ENCODE measurements around the gene NFATC2.

Gene NFATC2

DNA sequence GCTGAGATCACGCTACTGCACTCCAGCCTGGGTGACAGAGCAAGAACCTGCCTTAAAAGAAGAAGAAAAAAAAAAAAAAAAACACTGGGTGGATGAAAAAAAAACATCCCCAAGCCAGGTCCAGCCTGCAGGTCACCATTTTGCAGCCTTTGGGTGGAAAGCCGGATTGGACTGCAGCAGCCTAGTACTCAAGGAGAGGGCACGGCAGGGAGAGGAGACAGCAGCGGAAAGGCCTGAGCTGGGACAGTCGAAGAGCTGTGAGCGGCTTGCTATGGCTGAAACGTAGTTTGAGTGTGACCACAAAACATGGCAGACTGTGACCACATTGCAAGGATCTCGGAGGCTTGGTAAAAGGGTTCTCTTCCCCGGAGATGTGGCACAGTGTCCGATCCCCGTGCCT, 173.0 kb downstream of the NFATC2 start:
- Mint-ChIP-seq H3K27me3 (ENCODE audit: low read depth) (peaks cover 6% of the 10 kb centered on the region), H3K4me3 (no peak overlapping the region), H3K9me3 (no peaks in the 10 kb centered on the region), H3K36me3 (ENCODE audit: low read depth) (no peaks in the 10 kb centered on the region), H3K27ac (no peak overlapping the region), H3K4me1 (ENCODE audit: low read depth) (peaks cover 6% of the 10 kb centered on the region)

- peaks cover 6% of the 10 kb centered on the region for H3K27me3 Mint-ChIP-seq (ENCODE audit: low read depth)
- no peak overlapping the region for H3K4me3 Mint-ChIP-seq
- peaks cover 3% of the 10 kb centered on the region for H3K36me3 Mint-ChIP-seq (ENCODE audit: low read depth)
- H3K9me3 Mint-ChIP-seq = peaks cover 4% of the 10 kb centered on the region
- H3K4me1 Mint-ChIP-seq (ENCODE audit: low read depth) = peaks cover 5% of the 10 kb centered on the region
- no peak overlapping the region for H3K27ac Mint-ChIP-seq
Observed at GRCh38 chr20:51368461-51369211, 173.9 kb downstream of the NFATC2 start.

- Mint-ChIP-seq H3K27ac (no peak overlapping the region), H3K9me3 (peaks cover 7% of the 10 kb centered on the region), H3K4me3 (no peak overlapping the region), H3K27me3 (ENCODE audit: low read depth) (peaks cover 6% of the 10 kb centered on the region), H3K4me1 (ENCODE audit: low read depth) (peaks cover 3% of the 10 kb centered on the region), H3K36me3 (ENCODE audit: low read depth) (peaks cover 4% of the 10 kb centered on the region)
Observed at GRCh38 chr20:51366155-51366886, 176.2 kb downstream of the NFATC2 start.

GRCh38 chr20:51365670-51366069, 176.8 kb downstream of the NFATC2 start:
- Mint-ChIP-seq H3K9me3 (peaks cover 7% of the 10 kb centered on the region), H3K4me1 (ENCODE audit: low read depth) (peaks cover 3% of the 10 kb centered on the region), H3K27me3 (ENCODE audit: low read depth) (peaks cover 6% of the 10 kb centered on the region), H3K4me3 (no peak overlapping the region), H3K27ac (no peak overlapping the region), H3K36me3 (ENCODE audit: low read depth) (peaks cover 4% of the 10 kb centered on the region)

- H3K27me3 Mint-ChIP-seq (ENCODE audit: low read depth) = peaks cover 6% of the 10 kb centered on the region
- peaks cover 7% of the 10 kb centered on the region for H3K9me3 Mint-ChIP-seq
- H3K27ac Mint-ChIP-seq = no peak overlapping the region
- peaks cover 4% of the 10 kb centered on the region for H3K36me3 Mint-ChIP-seq (ENCODE audit: low read depth)
- peaks cover 3% of the 10 kb centered on the region for H3K4me1 Mint-ChIP-seq (ENCODE audit: low read depth)
- H3K4me3 Mint-ChIP-seq = no peak overlapping the region
Observed at GRCh38 chr20:51363813-51364212, 178.7 kb downstream of the NFATC2 start.

DNA sequence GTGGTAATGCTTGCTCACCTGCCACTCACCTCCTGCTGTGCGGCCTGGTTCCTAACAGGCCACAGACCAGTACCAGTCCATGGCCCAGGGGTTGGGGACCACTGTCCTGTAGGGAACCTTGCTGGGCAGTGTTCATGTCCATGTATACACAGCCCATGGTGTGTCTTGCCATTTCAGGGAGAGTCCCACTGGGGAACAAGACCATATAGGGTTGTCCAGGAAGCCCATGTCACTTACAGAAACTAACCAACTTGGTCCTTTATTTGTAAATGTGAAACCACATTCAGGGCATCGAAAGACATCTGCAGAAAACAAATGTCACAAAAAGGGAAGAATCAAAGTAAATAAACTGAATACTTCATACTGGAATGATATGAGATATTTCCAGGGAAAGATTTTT, 179.1 kb downstream of the NFATC2 start:
- Mint-ChIP-seq H3K27ac (no peak overlapping the region), H3K9me3 (peaks cover 7% of the 10 kb centered on the region), H3K27me3 (ENCODE audit: low read depth) (peaks cover 6% of the 10 kb centered on the region), H3K36me3 (ENCODE audit: low read depth) (peaks cover 4% of the 10 kb centered on the region), H3K4me3 (no peak overlapping the region), H3K4me1 (ENCODE audit: low read depth) (peaks cover 3% of the 10 kb centered on the region)

DNA sequence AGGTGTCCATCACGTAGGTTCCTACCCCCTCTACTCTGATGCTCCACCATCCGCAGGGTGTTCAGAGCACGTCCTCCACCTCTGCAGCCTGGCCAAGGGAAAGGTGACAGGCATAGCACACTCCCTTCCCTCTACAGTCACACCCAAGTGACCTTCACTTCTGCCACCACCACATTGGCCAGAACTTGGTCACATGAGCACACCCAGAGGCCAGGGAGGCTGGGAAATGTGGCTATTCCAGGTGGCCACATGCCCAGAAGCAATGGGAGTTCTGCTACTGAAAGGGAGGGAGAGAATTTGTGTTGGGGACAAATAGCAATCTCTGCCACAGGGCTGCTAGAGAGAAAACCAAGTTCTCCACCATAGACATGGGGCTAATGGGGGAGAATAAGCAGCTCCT, 180.3 kb downstream of the NFATC2 start:
- Mint-ChIP-seq H3K36me3 (ENCODE audit: low read depth) (peaks cover 4% of the 10 kb centered on the region), H3K27ac (no peak overlapping the region), H3K9me3 (peaks cover 7% of the 10 kb centered on the region), H3K4me1 (ENCODE audit: low read depth) (peaks cover 3% of the 10 kb centered on the region), H3K4me3 (no peak overlapping the region), H3K27me3 (ENCODE audit: low read depth) (peaks cover 5% of the 10 kb centered on the region)

DNA sequence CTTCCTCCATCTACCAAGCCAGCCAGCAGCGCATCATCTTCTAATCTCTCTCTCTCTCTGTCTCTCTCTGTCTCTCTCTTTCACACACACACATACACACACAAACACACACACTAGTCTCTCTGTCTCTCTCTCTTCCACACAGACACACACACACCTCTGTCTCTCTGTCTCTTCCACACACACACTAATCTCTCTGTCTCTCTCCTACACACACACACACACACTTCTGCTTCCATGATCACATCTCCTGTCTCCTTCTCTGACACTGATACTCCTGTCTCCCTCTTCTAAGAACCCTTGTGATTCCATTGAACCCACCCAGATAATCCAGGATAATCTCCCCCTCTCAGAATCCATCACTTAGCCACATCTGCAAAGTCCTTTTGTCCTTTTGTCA, 181.3 kb downstream of the NFATC2 start:
- no peak overlapping the region for H3K4me3 Mint-ChIP-seq
- peaks cover 3% of the 10 kb centered on the region for H3K4me1 Mint-ChIP-seq (ENCODE audit: low read depth)
- peaks cover 4% of the 10 kb centered on the region for H3K36me3 Mint-ChIP-seq (ENCODE audit: low read depth)
- no peak overlapping the region for H3K27ac Mint-ChIP-seq
- H3K27me3 Mint-ChIP-seq (ENCODE audit: low read depth) = peaks cover 5% of the 10 kb centered on the region
- H3K9me3 Mint-ChIP-seq = peaks cover 7% of the 10 kb centered on the region

- H3K4me1 Mint-ChIP-seq (ENCODE audit: low read depth) = peaks cover 3% of the 10 kb centered on the region
- H3K36me3 Mint-ChIP-seq (ENCODE audit: low read depth) = peaks cover 4% of the 10 kb centered on the region
- H3K27ac Mint-ChIP-seq = no peak overlapping the region
- H3K27me3 Mint-ChIP-seq (ENCODE audit: low read depth) = peaks cover 5% of the 10 kb centered on the region
- H3K9me3 Mint-ChIP-seq = peaks cover 7% of the 10 kb centered on the region
- H3K4me3 Mint-ChIP-seq = no peak overlapping the region
Observed at GRCh38 chr20:51360451-51361201, 181.9 kb downstream of the NFATC2 start.

DNA sequence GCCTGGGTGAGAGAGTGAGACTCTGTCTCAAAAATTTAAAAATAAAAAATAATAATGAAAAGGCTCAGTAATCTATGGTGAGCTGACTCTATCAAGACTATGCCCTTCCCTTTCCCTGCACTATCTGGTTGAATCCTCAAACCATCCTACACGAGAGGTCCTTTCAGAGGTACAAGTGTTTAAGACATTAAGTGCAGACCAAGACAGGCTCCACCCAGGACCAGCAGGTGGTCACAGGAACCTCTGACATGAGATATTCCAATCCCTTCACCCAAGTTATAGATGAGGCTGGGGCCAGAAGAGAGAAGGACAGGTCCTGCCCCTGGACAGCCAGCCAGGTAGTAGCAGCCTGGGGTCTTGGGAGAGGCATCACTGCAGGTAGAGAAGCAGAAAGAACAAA, 182.6 kb downstream of the NFATC2 start:
- Mint-ChIP-seq H3K27ac (no peak overlapping the region), H3K9me3 (peaks cover 7% of the 10 kb centered on the region)

DNA sequence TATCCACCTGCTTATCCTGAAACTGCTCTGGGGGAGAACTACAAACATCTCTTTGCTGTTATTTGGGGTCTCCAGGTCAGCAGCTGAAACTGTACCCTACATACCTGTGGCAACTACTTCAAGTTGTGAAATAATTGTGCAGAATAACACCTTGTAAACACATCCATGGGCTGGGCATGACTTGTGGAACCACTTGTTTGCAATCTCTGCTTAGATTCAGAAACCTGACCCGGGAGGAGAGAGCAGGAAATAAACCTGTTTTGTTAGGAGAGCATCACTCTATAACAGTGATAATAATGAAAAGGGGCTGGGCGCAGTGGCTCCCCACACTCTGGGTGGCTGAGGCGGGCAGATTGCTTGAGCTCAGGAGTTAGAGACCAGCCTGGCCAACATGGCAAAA, 183.1 kb downstream of the NFATC2 start:
- no peak overlapping the region for H3K27ac Mint-ChIP-seq
- peaks cover 5% of the 10 kb centered on the region for H3K27me3 Mint-ChIP-seq (ENCODE audit: low read depth)
- no peak overlapping the region for H3K4me3 Mint-ChIP-seq
- H3K4me1 Mint-ChIP-seq (ENCODE audit: low read depth) = peaks cover 7% of the 10 kb centered on the region
- H3K9me3 Mint-ChIP-seq = peaks cover 7% of the 10 kb centered on the region
- peaks cover 4% of the 10 kb centered on the region for H3K36me3 Mint-ChIP-seq (ENCODE audit: low read depth)

More for the DNA sequence above, 182.6 kb downstream of the NFATC2 start:
- H3K27me3 Mint-ChIP-seq (ENCODE audit: low read depth) = peaks cover 5% of the 10 kb centered on the region
- peaks cover 5% of the 10 kb centered on the region for H3K4me1 Mint-ChIP-seq (ENCODE audit: low read depth)
- peaks cover 4% of the 10 kb centered on the region for H3K36me3 Mint-ChIP-seq (ENCODE audit: low read depth)
- H3K4me3 Mint-ChIP-seq = no peak overlapping the region

GRCh38 chr20:51358032-51358724, 184.3 kb downstream of the NFATC2 start:
- Mint-ChIP-seq H3K36me3 (ENCODE audit: low read depth) (no peaks in the 10 kb centered on the region), H3K4me3 (no peak overlapping the region), H3K4me1 (ENCODE audit: low read depth) (peaks cover 4% of the 10 kb centered on the region), H3K27ac (no peak overlapping the region), H3K27me3 (ENCODE audit: low read depth) (peaks cover 5% of the 10 kb centered on the region), H3K9me3 (no peaks in the 10 kb centered on the region)

DNA sequence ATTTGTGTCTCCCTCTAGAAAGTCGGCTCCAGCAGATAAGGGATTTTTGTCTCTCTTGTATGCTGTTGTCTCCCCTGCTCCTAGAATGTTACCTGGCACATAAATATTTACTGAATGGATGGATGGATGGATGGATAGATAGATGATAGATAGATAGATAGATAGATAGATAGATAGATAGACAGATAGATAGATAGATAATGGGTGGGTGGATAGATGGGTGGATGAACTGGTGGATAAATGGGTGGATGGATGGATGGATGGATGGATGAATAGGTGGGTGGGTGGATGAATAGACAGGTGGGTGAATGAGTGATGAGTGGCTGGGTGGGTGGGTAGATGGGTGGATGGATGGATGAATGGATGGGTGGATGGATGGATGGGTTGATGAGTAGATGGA, 185.0 kb downstream of the NFATC2 start:
- peaks cover 4% of the 10 kb centered on the region for H3K4me1 Mint-ChIP-seq (ENCODE audit: low read depth)
- H3K27me3 Mint-ChIP-seq (ENCODE audit: low read depth) = peaks cover 5% of the 10 kb centered on the region
- H3K36me3 Mint-ChIP-seq (ENCODE audit: low read depth) = no peaks in the 10 kb centered on the region
- no peaks in the 10 kb centered on the region for H3K9me3 Mint-ChIP-seq
- no peak overlapping the region for H3K27ac Mint-ChIP-seq
- H3K4me3 Mint-ChIP-seq = no peak overlapping the region

DNA sequence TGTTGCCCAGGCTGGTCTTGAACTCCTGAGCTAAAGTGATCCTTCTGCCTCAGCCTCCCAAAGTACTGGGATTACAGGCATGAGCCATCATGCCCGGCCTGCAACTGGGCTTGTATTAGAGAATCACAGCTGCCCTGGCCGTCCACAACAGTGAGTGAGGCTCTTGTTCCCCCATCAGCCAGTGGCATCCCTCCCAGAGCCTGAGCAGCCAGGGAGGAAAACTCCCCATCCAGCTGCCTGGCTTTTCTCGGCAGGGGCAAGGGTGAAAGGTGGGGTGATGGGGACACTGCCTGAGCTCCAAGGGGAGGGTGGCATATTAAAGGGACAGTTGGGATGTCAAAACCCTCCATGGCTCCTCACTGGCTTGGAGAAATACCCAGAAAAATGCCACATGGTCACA, 185.6 kb downstream of the NFATC2 start:
- Mint-ChIP-seq H3K4me1 (ENCODE audit: low read depth) (peaks cover 4% of the 10 kb centered on the region), H3K4me3 (no peak overlapping the region), H3K9me3 (no peaks in the 10 kb centered on the region), H3K36me3 (ENCODE audit: low read depth) (no peaks in the 10 kb centered on the region), H3K27ac (no peak overlapping the region), H3K27me3 (ENCODE audit: low read depth) (peaks cover 5% of the 10 kb centered on the region)
